Inflammatory macrophage (primary cell): ENCODE data around the gene OR4C11.

Experiments
- DNase-seq, 2 donors: peaks; one replicate each; pipeline ENCODE4 v3.0.0-alpha.2; 2020 to 2022
- total RNA-seq, 18 experiments: gene quantifications; one replicate each; lab custom pipeline; 2026; ENCODE audit warnings: mixed read lengths in 6 of 18, inconsistent platforms in 2 of 18; lab: John Stamatoyannopoulos, UW

Gene OR4C11
- 0 to 0.07 (median 0) reads per million in 18 experiments for total RNA-seq

GRCh38 chr11:55607545-55607944, at the start of gene OR4C11:
TSS of gene OR4C11 (minus strand) at chr11:55607645. CDS start at chr11:55604373, 3,272 bp downstream.
- no peak for DNase-seq

- DNase-seq, result no peak
These were observed 47.7 kb upstream of the OR4C11 start for GRCh38 chr11:55655096-55655495.

GRCh38 chr11:55652560-55652959, 45.1 kb upstream of the OR4C11 start:
- no peak for DNase-seq

GRCh38 chr11:55648027-55648426, 40.6 kb upstream of the OR4C11 start, which contains the start of gene OR4S2:
TSS of gene OR4S2 (plus strand) at chr11:55648327. CDS start at chr11:55650904, 2,577 bp downstream.
- no peak for DNase-seq

- no peak for DNase-seq
These were observed 27.4 kb upstream of the OR4C11 start, which contains the start of gene OR4P4 for GRCh38 chr11:55634813-55635212. TSS of gene OR4P4 (plus strand) at chr11:55635113.

- no peak for DNase-seq
These were observed 17.1 kb upstream of the OR4C11 start for GRCh38 chr11:55624531-55624930.

- DNase-seq, result no peak
These were observed 34.9 kb downstream of the OR4C11 start for GRCh38 chr11:55572548-55572947.

GRCh38 chr11:55571828-55572227, 35.6 kb downstream of the OR4C11 start, which contains the start of gene OR4C16:
TSS of gene OR4C16 (plus strand) at chr11:55572128. CDS start at chr11:55572128, 0 bp downstream.
- no peak for DNase-seq

GRCh38 chr11:55554169-55554568, 53.3 kb downstream of the OR4C11 start, which contains the start of gene OR4C15:
TSS of gene OR4C15 (plus strand) at chr11:55554469. CDS start at chr11:55554469, 0 bp downstream.
- no peak for DNase-seq
